ENCODE results near the gene CYTH1. TPM values are rescaled to one million over a fixed set of nuclear protein-coding genes. Genes with fewer than 3 reads are reported as not detected.

CYTH1 gene
- total and polyA plus RNA-seq, 8 donors: 36.6 to 96.1 (median 41.3) TPM

GRCh38 chr17:78797691-78798585 lies 15.9 kb upstream of the CYTH1 start:
- Histone ChIP-seq H3K4me3 (no peak overlapping the region), H3K9me3 (no peaks in the 10 kb centered on the region), H3K27me3 (no peaks in the 10 kb centered on the region), H3K36me3 (peaks cover 3 to 95% of the 10 kb centered on the region in 2 donors), H3K27ac (no peak overlapping the region), H3K4me1 (peaks cover 0 to 26% of the 10 kb centered on the region in 2 donors)
- TF ChIP-seq CTCF (IDR thresholded peaks at IDR 0.05): no peak
- ATAC-seq (no peak), DNase-seq (no peak)
- intact Hi-C loops (cut with DNase I): no loop called here

- Histone ChIP-seq H3K27me3 (no peaks in the 10 kb centered on the region), H3K36me3 (peaks cover 3 to 87% of the 10 kb centered on the region in 2 donors), H3K27ac (peak overlapping the region in 1 of 2 donors; percentile 33), H3K4me1 (peaks cover 0 to 26% of the 10 kb centered on the region in 2 donors), H3K9me3 (no peaks in the 10 kb centered on the region), H3K4me3 (no peak overlapping the region)
- DNase-seq (no peak), ATAC-seq (no peak)
- intact Hi-C loops (cut with DNase I): no loop called here
- no peak for TF ChIP-seq CTCF (IDR thresholded peaks at IDR 0.05)
These were observed 15.1 kb upstream of the CYTH1 start for GRCh38 chr17:78797213-78797612.

- Histone ChIP-seq H3K4me3 (no peak overlapping the region), H3K4me1 (peaks cover 0 to 26% of the 10 kb centered on the region in 2 donors), H3K9me3 (no peaks in the 10 kb centered on the region), H3K36me3 (peaks cover 3 to 82% of the 10 kb centered on the region in 2 donors), H3K27me3 (no peaks in the 10 kb centered on the region), H3K27ac (peak overlapping the region in 1 of 2 donors; percentile 33)
- ATAC-seq: no peak
- no peak for TF ChIP-seq CTCF (IDR thresholded peaks at IDR 0.05)
- intact Hi-C loops (cut with DNase I): no loop called here
- DNase-seq: no peak
These were observed 14.4 kb upstream of the CYTH1 start for GRCh38 chr17:78796517-78796900.

GRCh38 chr17:78795861-78796516 lies 13.9 kb upstream of the CYTH1 start:
- peaks cover 0 to 26% of the 10 kb centered on the region in 2 donors for H3K4me1 ChIP-seq
- peak overlapping the region in 1 of 2 donors; percentile 33 for H3K27ac ChIP-seq
- no peaks in the 10 kb centered on the region for H3K27me3 ChIP-seq
- DNase-seq (no peak), ATAC-seq (no peak)
- no peak overlapping the region for H3K4me3 ChIP-seq
- no peak for TF ChIP-seq CTCF (IDR thresholded peaks at IDR 0.05)
- peaks cover 3 to 76% of the 10 kb centered on the region in 2 donors for H3K36me3 ChIP-seq
- intact Hi-C loops (cut with DNase I): no loop called here
- no peaks in the 10 kb centered on the region for H3K9me3 ChIP-seq

Data from left lung (tissue), 10 donors.